GM18868 (cell line): Measurements from ENCODE around the gene IFITM1.
"Not testable (repeated sequence)": the region's sequence is repeated elsewhere in the genome, so short reads cannot be mapped to it uniquely, and the experiment has no call there.

Experiments
- ATAC-seq: cut with Tn5 transposase; IDR thresholded peaks from one replicate; pipeline ENCODE4 v1.9.1; 2021; ENCODE audit warnings: mild to moderate bottlenecking, moderate library complexity; ENCODE audit not compliant: unreplicated experiment

IFITM1 gene

DNA sequence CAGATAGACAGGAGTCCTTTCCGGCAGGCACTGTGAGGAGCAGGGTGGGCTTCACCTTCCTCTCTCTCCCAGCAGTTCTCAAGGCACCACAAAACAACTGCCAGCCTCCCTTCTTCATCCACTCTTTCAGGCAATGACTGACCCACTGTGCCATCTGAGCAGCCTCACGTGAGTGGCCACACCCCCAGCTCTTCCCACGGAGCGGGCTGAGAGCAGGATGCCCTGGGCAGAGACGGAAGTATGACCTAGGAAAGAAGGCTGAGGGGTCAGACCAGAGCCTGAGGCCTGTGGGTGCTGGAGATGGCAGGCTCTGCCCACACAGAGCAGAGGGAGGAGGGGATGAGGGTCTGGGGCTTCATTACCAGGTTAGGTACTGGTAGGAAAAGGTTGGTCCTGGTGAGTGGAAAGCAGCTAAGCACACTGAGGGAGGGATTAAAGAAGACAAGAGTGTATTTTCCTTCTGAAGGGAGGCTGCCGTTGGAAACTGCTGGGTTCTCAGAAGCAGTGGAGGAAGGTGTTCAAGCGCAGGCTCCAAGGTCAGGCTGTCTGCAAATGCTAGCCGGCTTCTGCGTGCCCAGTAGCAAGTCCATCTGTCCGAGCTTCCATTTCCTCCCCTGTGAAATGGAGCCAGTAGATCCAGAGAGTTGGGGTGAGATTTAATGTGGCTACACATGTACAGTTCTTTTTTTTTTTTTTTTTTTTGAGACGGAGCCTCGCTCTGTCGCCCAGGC is 31.0 kb upstream of the IFITM1 start:
- no peak for ATAC-seq

GRCh38 chr11:283405-284104 is 30.3 kb upstream of the IFITM1 start:
- ATAC-seq, result no peak

DNA sequence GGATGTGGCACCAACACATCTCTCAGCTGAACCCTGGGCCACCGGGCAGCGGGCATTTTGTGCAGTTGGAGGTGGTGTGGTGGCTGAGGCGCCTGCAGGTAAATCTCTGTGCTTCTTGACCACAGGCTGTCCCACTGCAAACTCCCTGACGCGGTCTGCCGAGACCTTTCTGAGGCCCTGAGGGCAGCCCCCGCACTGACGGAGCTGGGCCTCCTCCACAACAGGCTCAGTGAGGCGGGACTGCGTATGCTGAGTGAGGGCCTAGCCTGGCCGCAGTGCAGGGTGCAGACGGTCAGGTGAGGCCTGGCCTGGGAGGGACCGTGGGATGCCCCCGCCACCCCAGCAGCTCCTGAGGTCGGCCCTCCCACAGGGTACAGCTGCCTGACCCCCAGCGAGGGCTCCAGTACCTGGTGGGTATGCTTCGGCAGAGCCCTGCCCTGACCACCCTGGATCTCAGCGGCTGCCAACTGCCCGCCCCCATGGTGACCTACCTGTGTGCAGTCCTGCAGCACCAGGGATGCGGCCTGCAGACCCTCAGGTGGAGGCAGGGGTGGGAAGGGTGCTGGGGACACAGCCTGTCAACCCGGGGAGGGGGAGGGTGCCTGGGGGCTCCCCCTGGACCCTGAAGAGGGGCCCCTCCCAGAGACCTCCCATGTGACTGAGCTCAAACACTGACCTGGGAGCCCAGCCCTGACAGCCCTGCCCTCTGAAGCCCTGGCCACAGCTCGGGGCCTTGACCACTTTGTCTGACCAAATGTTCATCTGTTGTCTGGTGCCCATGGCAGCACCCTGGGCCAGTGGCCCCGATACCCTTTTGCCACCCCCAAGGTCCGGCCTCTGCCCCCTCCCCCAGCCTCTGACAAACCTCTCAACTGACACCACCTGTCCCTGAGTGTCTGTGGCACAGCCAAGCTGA is 29.5 kb upstream of the IFITM1 start:
- ATAC-seq, result no peak

DNA sequence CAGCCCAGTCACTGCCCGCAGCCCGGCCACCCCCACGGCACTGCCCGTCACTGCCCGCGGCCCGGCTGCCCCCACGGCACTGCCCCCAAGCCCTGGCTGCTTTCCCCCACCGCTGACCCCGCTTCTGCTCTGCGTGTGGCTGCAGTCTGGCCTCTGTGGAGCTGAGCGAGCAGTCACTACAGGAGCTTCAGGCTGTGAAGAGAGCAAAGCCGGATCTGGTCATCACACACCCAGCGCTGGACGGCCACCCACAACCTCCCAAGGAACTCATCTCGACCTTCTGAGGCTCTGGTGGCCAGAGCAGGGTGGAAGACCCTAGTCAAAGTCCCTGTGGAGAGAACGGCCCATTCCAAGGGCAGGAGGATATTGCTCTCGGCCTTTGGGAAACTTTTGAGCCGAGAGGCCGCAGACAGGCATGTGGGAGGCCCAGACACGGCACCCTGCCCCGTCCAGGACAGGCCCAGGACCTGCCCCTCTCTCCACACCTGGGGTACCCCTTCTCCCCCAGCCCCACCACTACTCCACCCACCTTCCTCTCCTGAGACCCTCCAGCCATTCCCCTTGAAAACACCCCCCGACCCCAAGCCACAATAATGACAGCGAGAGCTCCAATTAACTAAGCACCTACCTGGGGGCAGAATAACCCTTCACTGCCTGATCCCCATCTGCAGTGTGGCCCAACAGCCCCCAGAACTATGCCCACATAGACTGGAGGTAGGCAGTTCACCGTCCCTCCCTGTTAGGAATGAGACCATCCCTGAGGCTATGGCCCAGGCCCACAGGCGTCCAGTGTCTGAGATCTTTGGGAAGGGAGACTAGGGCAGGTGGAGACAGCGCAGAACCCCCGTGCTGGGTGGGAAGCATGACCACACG is 28.6 kb upstream of the IFITM1 start:
- ATAC-seq, result no peak

GRCh38 chr11:285894-286220 is 28.0 kb upstream of the IFITM1 start:
- no peak for ATAC-seq

DNA sequence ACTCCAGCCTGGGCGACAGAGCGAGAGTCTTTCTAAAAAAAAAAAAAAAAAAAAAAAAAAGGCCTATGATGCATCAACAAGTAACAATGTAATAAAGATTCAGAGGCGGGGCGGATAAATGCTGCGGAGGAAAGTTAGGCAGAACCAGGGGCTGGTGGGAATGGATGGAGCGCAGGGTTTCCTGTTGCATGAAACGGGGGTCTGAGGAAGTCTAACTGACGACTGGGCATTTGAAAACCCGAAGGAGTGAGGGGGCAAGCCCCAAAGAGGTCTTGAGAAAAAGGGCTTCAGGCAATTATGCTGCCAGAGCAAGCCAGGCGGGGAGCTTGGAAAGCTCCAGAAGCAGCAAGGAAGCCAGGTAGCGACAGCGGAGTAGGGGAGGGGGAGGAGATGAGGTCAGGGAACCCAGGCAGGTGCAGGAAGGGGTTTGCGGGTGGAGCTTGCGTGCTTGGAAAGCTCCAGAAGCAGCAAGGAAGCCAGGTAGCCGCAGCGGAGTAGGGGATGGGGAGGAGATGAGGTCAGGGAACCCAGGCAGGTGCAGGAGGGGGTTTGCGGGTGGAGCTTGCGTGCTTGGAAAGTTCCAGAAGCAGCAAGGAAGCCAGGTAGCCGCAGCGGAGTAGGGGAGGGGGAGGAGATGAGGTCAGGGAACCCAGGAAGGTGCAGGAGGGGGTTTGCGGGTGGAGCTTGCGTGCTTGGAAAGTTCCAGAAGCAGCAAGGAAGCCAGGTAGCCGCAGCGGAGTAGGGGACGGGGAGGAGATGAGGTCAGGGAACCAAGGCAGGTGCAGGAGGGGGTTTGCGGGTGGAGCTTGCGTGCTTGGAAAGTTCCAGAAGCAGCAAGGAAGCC is 26.6 kb upstream of the IFITM1 start:
- ATAC-seq, result not testable (repeated sequence)

DNA sequence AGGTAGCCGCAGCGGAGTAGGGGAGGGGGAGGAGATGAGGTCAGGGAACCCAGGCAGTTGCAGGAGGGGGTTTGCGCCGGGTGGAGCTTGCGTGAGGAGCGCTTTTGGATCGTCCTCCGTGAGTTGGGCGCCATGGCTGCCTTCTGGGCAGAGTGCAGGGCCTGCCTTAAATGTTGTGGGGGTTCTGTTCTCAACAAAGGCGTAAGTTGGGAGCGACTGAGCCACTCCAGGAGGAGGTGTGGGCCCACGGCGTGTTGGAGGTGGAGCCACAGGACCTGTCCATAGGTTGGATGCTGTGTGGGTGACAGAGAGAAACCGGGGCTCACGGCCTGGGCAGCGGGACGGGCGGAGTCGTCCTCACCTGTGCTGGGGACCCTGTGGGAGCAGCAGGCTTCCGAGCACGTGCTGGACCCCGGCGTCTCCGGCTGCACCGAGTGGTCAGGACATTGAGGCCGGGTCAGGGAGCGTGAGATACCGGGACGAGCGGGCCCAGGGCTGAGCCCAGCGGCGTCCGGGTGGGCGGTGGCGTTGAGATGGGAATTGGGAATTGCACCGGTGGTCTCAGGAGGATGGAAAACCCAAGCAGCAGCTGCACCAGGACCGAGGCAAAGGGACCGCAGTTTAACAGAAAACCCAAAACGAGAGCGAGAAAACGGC is 25.9 kb upstream of the IFITM1 start:
- ATAC-seq, result no peak

GRCh38 chr11:288478-289397 is 25.1 kb upstream of the IFITM1 start, which contains the start of gene PGGHG:
TSS of gene PGGHG (plus strand) at chr11:289126. CDS start at chr11:289817, 691 bp downstream.
- ATAC-seq, result peak; percentile 67

DNA sequence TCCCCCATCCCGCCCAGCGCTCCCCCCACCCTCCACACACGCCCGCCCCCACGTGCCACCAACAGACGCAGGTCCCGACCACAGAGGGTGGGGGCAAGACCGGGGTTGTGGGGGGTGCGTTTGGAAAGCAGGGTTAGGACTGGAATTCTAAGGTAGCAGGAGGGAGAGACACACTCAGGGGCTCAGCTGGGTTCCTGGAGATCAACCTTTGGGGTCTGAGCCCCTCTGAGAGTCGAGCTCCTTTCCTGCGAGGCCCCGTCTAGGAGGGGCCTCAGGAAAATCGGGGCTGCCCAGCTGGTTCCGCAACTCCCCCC is 24.5 kb upstream of the IFITM1 start:
- no peak for ATAC-seq

- ATAC-seq, result no peak
Observed at GRCh38 chr11:289712-290620, 23.9 kb upstream of the IFITM1 start.

DNA sequence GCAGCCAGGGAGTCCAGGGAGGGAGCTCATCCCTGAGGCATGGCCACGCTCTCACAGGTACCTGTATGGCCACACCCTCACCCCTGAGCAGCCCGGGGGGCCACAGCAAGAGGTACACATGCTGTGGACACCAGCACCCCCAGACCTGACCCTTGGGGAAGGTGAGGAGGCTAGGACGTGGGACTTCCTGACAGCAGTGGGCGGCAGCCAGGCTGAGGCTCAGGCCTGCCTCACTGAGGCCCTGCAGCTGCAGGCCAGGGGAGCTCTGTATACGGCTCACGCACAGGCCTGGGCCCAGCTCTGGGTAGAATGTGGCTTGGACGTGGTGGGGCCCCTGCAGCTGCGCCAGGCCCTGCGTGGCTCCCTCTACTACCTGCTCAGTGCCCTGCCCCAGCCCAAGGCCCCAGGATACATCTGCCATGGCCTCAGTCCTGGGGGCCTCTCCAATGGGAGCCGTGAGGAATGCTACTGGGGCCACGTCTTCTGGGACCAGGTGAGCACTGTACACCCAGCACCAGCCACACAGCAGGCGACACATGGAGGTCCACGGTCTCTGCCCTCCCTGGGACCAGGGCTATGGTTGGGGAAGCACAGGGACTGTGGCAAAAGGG is 23.1 kb upstream of the IFITM1 start:
- no peak for ATAC-seq

DNA sequence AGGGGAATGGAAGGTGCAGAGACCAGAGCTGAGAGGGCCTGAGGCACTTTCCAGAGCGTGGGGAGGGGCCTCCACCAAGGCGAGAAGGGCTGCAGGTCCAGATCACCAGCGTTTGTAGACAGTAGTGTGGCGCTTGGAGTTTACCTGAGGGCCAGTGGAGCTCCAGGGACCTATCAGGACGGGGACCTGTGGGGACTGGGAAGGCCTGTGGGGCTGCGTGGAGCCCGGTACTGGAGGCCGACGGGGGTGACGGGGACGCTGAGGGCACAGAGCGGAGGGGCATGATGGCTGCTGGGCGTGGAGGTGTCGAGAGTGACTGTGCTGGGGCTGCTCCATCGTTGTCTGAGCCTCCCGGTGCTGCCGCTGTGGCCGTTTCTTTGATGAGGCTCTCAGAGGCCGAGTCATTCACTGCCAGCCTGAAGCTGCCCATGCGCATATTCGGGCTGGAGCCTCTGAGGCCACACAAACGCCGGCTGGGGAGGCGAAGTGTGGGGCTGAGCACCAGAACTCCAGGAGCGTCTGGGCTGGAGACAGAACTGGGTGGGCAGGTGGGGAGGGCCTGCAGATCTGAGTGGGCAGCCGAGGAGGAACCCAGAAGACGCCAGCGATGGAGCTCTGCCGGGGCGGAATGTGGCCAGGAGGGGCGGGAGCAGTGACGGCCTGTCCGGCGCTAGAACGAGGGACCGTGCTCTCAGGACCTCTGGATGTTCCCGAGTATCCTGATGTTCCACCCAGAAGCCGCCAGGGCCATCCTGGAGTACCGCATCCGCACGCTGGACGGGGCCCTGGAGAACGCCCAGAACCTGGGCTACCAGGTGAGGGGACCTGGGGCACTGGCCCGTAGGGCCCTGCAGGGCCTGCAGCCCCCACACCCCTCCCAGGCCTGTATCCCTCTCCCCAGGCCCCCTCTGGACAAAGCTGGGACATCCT is 22.3 kb upstream of the IFITM1 start:
- no peak for ATAC-seq

GRCh38 chr11:292211-293121 is 21.4 kb upstream of the IFITM1 start:
- no peak for ATAC-seq

- no peak for ATAC-seq
Observed at GRCh38 chr11:293271-293851, 20.5 kb upstream of the IFITM1 start.
